Trophoblast cell (in vitro differentiated cells and primary cell): Measurements from ENCODE around the gene SLC38A8.

Experiments used
- DNase-seq, 2 donors: peaks; one replicate each; pipeline ENCODE4 v3.0.0-alpha.2; 2016
- H2AFZ ChIP-seq: 2 replicates; pipeline ENCODE4 v1.6.1; 2013; ENCODE audit warnings: low read length, moderate library complexity, mild to moderate bottlenecking; ENCODE audit not compliant: insufficient read depth, poor library complexity
- H2AK5ac ChIP-seq: 2 replicates; pipeline ENCODE4 v1.6.1; 2013; ENCODE audit warnings: mild to moderate bottlenecking, low read length
- H2BK120ac ChIP-seq: 2 replicates; pipeline ENCODE4 v1.6.1; 2013; ENCODE audit warnings: low read length, mild to moderate bottlenecking, moderate library complexity; ENCODE audit not compliant: insufficient read depth, poor library complexity
- H2BK12ac ChIP-seq: 2 replicates; pipeline ENCODE4 v1.6.1; 2013; ENCODE audit warnings: mild to moderate bottlenecking, low read length, moderate library complexity
- H2BK5ac ChIP-seq: 2 replicates; pipeline ENCODE4 v1.6.1; 2013; ENCODE audit warnings: low read length, low read depth, moderate library complexity, mild to moderate bottlenecking; ENCODE audit not compliant: poor library complexity
- H3K14ac ChIP-seq: 2 replicates; pipeline ENCODE4 v1.6.1; 2013; ENCODE audit warnings: mild to moderate bottlenecking, low read length
- H3K18ac ChIP-seq: 2 replicates; pipeline ENCODE4 v1.6.1; 2013; ENCODE audit warnings: mild to moderate bottlenecking, low read length
- H3K23ac ChIP-seq: 2 replicates; pipeline ENCODE4 v1.6.1; 2013; ENCODE audit warnings: low read length
- H3K27ac ChIP-seq: 2 replicates; pipeline ENCODE4 v1.5.1; 2013; ENCODE audit warnings: low read depth, mild to moderate bottlenecking, inconsistent platforms, low read length, moderate library complexity
- H3K27me3 ChIP-seq: 2 replicates; pipeline ENCODE4 v1.6.1; 2013; ENCODE audit warnings: inconsistent platforms, mild to moderate bottlenecking, low read length, moderate library complexity; ENCODE audit not compliant: insufficient read depth
- H3K36me3 ChIP-seq, 2 experiments: 1 replicate in 1 of 2; 2 replicates in 1 of 2; pipeline ENCODE4 v1.6.1; 2013; ENCODE audit warnings: low read length in 2 of 2, mild to moderate bottlenecking in 2 of 2, moderate library complexity in 1 of 2; ENCODE audit not compliant: insufficient read depth in 2 of 2, control insufficient read depth in 1 of 2
- H3K4ac ChIP-seq: 2 replicates; pipeline ENCODE4 v1.6.1; 2013; ENCODE audit warnings: low read depth, mild to moderate bottlenecking, low read length, moderate library complexity
- H3K4me1 ChIP-seq, 2 experiments: 1 replicate in 1 of 2; 2 replicates in 1 of 2; pipeline ENCODE4 v1.6.1; 2013; ENCODE audit warnings: low read length in 2 of 2, mild to moderate bottlenecking in 2 of 2, moderate library complexity in 1 of 2; ENCODE audit not compliant: insufficient read depth in 2 of 2, control insufficient read depth in 1 of 2
- H3K4me2 ChIP-seq: 2 replicates; pipeline ENCODE4 v1.6.1; 2013; ENCODE audit warnings: inconsistent platforms, mild to moderate bottlenecking, low read length, moderate library complexity
- H3K4me3 ChIP-seq: 2 replicates; pipeline ENCODE4 v1.5.1; 2013; ENCODE audit warnings: mild to moderate bottlenecking, low read depth, low read length, inconsistent platforms
- H3K79me1 ChIP-seq: one replicate; pipeline ENCODE4 v1.6.1; 2013; ENCODE audit warnings: low read length
- H3K79me2 ChIP-seq: 2 replicates; pipeline ENCODE4 v1.6.1; 2013; ENCODE audit warnings: low read length, mild to moderate bottlenecking; ENCODE audit not compliant: control insufficient read depth, insufficient read depth, poor library complexity
- H3K9ac ChIP-seq: 2 replicates; pipeline ENCODE4 v1.6.1; 2013; ENCODE audit warnings: mild to moderate bottlenecking, low read length
- H3K9me3 ChIP-seq: 2 replicates; pipeline ENCODE4 v1.6.1; 2013; ENCODE audit warnings: low read depth, mild to moderate bottlenecking, control low read depth, inconsistent platforms, low read length; ENCODE audit not compliant: insufficient read depth
- H4K12ac ChIP-seq: 2 replicates; pipeline ENCODE4 v1.6.1; 2013; ENCODE audit warnings: low read depth, mild to moderate bottlenecking, low read length, moderate library complexity
- H4K8ac ChIP-seq: 2 replicates; pipeline ENCODE4 v1.6.1; 2013; ENCODE audit warnings: low read depth, mild to moderate bottlenecking, low read length, moderate library complexity
- H4K91ac ChIP-seq: one replicate; pipeline ENCODE4 v1.6.1; 2013; ENCODE audit warnings: low read depth, mild to moderate bottlenecking, low read length, moderate library complexity
- whole genome bisulfite sequencing: extraction: QIAGEN DNeasy Blood & Tissue Kit; methylation state at CpG from one replicate; pipeline ENCODE4 v1.1.7; 2013; ENCODE audit warnings: missing lambda C conversion rate; ENCODE audit not compliant: insufficient read length, insufficient coverage; ENCODE audit errors: extremely low coverage; 5-methylcytosine and 5-hydroxymethylcytosine counted together

Gene SLC38A8

DNA sequence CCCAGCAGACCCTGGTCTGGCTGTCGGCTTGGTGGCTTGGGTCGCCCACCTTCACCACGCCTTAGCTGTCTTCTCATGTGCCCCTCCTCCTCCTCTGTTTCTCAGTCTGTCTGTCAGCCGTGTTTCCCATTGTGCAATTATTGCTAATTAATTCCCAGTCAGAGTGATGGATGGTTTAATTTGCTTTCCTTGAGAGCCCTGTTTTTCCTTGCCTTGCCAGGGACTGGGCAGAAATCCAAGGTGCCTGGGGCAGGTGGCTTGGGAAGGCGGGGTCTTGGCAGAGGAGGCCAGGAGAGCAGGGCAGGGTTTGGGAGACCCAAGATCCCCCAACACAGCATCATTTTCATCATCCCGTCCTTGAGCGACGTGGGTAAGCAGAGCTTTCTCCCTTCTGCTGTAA is 53.3 kb downstream of the SLC38A8 start:
- Histone ChIP-seq H3K4ac (no peak overlapping the region), H3K18ac (no peak overlapping the region), H2BK120ac (no peak overlapping the region), H3K4me3 (no peak overlapping the region), H3K79me2 (no peaks in the 10 kb centered on the region), H3K27me3 (no peaks in the 10 kb centered on the region), H2AFZ (no peak overlapping the region), H3K9me3 (peaks cover 2% of the 10 kb centered on the region), H3K14ac (no peak overlapping the region), H3K9ac (no peak overlapping the region), H2BK12ac (no peak overlapping the region), H3K4me1 (no peaks in the 10 kb centered on the region), H4K8ac (no peak overlapping the region), H2BK5ac (no peak overlapping the region), H3K23ac (no peak overlapping the region), H2AK5ac (no peak overlapping the region), H3K4me2 (no peak overlapping the region), H3K36me3 (no peaks in the 10 kb centered on the region), H4K91ac (no peak overlapping the region), H3K27ac (no peak overlapping the region), H3K79me1 (no peaks in the 10 kb centered on the region), H4K12ac (no peak overlapping the region)
- no CpG with 5 or more reads among the region's 8 CpGs for WGBS
- DNase-seq: no peak

DNA sequence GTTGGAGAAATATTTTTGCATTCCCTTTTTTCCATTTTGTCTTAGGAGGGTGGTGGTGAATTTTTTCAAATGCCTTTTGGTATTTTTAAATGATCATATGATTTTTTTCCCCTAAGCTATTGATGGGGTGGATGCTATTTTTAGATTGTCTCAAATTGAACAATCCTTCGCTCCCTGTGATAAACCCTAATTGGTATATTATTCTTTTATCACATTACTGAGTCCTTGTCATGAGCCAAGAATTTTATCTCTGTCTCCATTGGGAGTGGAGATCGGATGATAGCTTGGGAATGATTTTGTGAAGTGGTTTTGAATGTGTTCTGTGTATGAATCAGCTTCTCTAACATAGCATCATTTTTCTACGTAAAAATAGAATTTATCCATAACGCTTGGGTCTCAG is 59.1 kb downstream of the SLC38A8 start:
- no CpG with 5 or more reads among the region's 4 CpGs for WGBS

DNA sequence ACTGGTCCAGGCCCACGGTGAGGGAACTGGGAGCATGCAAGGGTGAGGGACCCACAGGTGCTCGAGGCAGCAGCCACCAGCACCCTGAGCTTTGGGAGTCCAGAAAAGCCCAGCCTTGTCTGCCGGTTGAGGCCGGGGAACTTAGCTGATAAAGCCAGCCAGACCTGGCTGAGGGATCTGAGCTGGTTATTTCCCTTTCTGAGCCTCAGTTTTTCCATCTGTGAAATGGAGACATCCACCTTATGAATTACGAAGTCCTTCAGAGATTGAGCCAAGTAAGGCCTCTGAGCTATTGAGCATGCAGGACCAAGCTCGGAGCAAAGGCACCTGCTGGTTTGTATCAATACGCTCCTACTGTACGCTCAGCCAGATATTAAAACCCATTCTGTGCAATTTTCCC is 60.8 kb downstream of the SLC38A8 start:
- WGBS: no CpG with 5 or more reads among the region's 8 CpGs

More for the DNA sequence above, 59.1 kb downstream of the SLC38A8 start:
- H3K79me1 ChIP-seq: no peaks in the 10 kb centered on the region
- H3K4me3 ChIP-seq: no peak overlapping the region
- H3K9ac ChIP-seq: no peak overlapping the region
- no peak overlapping the region for H3K4me2 ChIP-seq
- H3K14ac ChIP-seq: no peak overlapping the region
- no peaks in the 10 kb centered on the region for H3K27me3 ChIP-seq
- H4K12ac ChIP-seq: no peak overlapping the region
- H2BK12ac ChIP-seq: no peak overlapping the region
- no peak overlapping the region for H2BK5ac ChIP-seq
- H3K18ac ChIP-seq: no peak overlapping the region
- no peak overlapping the region for H3K23ac ChIP-seq
- H2BK120ac ChIP-seq: no peak overlapping the region
- no peak overlapping the region for H4K8ac ChIP-seq
- peaks cover 10% of the 10 kb centered on the region for H3K9me3 ChIP-seq
- H4K91ac ChIP-seq: no peak overlapping the region
- H3K27ac ChIP-seq: no peak overlapping the region
- peak; percentile 20 to 62 for DNase-seq
- H3K4ac ChIP-seq: no peak overlapping the region
- no peak overlapping the region for H2AK5ac ChIP-seq
- H3K79me2 ChIP-seq: no peaks in the 10 kb centered on the region
- H2AFZ ChIP-seq: no peak overlapping the region
- H3K36me3 ChIP-seq: no peaks in the 10 kb centered on the region
- no peaks in the 10 kb centered on the region for H3K4me1 ChIP-seq

DNA sequence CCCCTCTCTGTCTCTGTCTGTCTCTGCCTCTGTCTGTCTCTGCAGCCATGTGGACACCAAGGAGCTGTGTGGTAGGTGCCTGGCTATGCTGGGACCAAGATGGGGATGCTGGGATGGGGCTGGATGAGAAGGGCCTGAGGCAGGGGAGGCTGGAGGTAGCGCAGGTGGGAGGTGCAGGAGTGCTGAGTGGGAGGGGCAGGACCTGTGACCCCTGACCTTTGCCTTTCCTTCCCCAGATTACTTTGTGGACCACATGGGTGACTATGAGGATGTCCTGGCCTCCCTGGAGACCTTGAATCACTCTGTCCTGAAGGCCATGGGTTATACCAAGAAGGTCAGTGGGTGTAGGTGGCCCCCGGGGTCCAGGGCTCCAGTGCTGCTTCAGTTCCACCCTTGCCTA is 61.8 kb downstream of the SLC38A8 start:
- H3K27ac ChIP-seq: no peak overlapping the region
- no peak overlapping the region for H3K4me3 ChIP-seq
- H4K91ac ChIP-seq: no peak overlapping the region
- no peak overlapping the region for H3K23ac ChIP-seq
- no peaks in the 10 kb centered on the region for H3K27me3 ChIP-seq
- no peak overlapping the region for H3K18ac ChIP-seq
- no peaks in the 10 kb centered on the region for H3K79me1 ChIP-seq
- no peak overlapping the region for H2BK12ac ChIP-seq
- H4K8ac ChIP-seq: no peak overlapping the region
- H3K4me1 ChIP-seq: no peaks in the 10 kb centered on the region
- H3K9ac ChIP-seq: no peak overlapping the region
- H3K4me2 ChIP-seq: no peak overlapping the region
- H3K79me2 ChIP-seq: no peaks in the 10 kb centered on the region
- no peak overlapping the region for H2BK120ac ChIP-seq
- peaks cover 20% of the 10 kb centered on the region for H3K9me3 ChIP-seq
- H2BK5ac ChIP-seq: no peak overlapping the region
- H2AK5ac ChIP-seq: no peak overlapping the region
- no peak overlapping the region for H3K4ac ChIP-seq
- no peak overlapping the region for H3K14ac ChIP-seq
- no peaks in the 10 kb centered on the region for H3K36me3 ChIP-seq
- no peak overlapping the region for H2AFZ ChIP-seq
- no peak overlapping the region for H4K12ac ChIP-seq
- no CpG with 5 or more reads among the region's 2 CpGs for WGBS
- DNase-seq: no peak

More for the DNA sequence above, 60.8 kb downstream of the SLC38A8 start:
- no peaks in the 10 kb centered on the region for H3K4me1 ChIP-seq
- no peak overlapping the region for H4K91ac ChIP-seq
- H4K8ac ChIP-seq: no peak overlapping the region
- no peak overlapping the region for H3K4me2 ChIP-seq
- peaks cover 18% of the 10 kb centered on the region for H3K9me3 ChIP-seq
- H3K18ac ChIP-seq: no peak overlapping the region
- no peak overlapping the region for H3K23ac ChIP-seq
- no peaks in the 10 kb centered on the region for H3K79me2 ChIP-seq
- no peak overlapping the region for H2BK5ac ChIP-seq
- H3K27ac ChIP-seq: no peak overlapping the region
- no peak overlapping the region for H3K9ac ChIP-seq
- no peaks in the 10 kb centered on the region for H3K27me3 ChIP-seq
- no peak overlapping the region for H3K4ac ChIP-seq
- H2BK120ac ChIP-seq: no peak overlapping the region
- H2AFZ ChIP-seq: no peak overlapping the region
- DNase-seq: no peak
- no peak overlapping the region for H3K4me3 ChIP-seq
- no peak overlapping the region for H3K14ac ChIP-seq
- no peaks in the 10 kb centered on the region for H3K79me1 ChIP-seq
- H4K12ac ChIP-seq: no peak overlapping the region
- no peak overlapping the region for H2AK5ac ChIP-seq
- no peak overlapping the region for H2BK12ac ChIP-seq
- no peaks in the 10 kb centered on the region for H3K36me3 ChIP-seq
